Measurements from ENCODE around the gene CGAS.

Gene CGAS

DNA sequence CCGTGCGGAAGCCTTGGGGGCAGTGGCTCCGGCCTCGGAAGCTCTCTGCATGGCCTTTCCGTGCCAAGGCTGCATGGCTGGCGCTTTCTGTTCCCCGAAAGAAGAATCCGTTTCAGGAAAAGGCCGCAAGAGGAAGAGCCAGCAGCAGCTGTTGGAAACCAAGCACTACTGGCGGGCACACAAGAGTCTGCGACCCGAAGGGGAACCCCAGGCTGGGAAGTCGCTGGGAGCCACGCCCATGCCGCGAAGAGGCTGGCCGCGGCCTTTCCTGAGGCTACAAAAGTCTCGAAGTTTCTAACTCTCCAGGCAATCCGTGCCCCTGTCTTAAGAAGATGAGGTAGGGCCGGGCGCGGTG, at the start of gene CGAS:
Gene CGAS (minus strand): TSS at position 191 of the 355 bp plus-strand sequence. CDS start 116 bp downstream, at position 75.
- TF ChIP-seq, protein P1, sequence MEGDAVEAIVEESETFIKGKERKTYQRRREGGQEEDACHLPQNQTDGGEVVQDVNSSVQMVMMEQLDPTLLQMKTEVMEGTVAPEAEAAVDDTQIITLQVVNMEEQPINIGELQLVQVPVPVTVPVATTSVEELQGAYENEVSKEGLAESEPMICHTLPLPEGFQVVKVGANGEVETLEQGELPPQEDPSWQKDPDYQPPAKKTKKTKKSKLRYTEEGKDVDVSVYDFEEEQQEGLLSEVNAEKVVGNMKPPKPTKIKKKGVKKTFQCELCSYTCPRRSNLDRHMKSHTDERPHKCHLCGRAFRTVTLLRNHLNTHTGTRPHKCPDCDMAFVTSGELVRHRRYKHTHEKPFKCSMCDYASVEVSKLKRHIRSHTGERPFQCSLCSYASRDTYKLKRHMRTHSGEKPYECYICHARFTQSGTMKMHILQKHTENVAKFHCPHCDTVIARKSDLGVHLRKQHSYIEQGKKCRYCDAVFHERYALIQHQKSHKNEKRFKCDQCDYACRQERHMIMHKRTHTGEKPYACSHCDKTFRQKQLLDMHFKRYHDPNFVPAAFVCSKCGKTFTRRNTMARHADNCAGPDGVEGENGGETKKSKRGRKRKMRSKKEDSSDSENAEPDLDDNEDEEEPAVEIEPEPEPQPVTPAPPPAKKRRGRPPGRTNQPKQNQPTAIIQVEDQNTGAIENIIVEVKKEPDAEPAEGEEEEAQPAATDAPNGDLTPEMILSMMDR (IDR thresholded peaks at IDR 0.05) = no peak

DNA sequence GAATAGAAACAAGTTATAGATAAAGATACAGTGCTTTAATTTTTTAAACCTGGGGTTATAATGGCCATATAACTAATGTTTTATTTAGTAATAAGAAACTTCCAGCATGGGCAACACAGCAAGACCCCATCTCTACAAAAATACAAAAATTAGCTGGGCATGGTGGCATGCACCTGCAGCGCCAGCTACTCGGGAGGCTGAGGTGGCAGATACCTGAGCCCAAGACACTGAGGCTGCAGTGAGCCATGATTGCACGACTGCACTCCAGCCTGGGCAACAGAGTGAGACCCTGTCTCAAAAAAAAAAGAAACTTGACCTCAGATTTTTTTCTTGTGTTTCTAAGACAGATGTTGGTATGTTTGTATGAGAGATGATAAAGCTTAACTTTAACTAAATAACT, 45.8 kb upstream of the CGAS start:
- TF ChIP-seq, protein P1 (IDR thresholded peaks at IDR 0.05) = no peak

DNA sequence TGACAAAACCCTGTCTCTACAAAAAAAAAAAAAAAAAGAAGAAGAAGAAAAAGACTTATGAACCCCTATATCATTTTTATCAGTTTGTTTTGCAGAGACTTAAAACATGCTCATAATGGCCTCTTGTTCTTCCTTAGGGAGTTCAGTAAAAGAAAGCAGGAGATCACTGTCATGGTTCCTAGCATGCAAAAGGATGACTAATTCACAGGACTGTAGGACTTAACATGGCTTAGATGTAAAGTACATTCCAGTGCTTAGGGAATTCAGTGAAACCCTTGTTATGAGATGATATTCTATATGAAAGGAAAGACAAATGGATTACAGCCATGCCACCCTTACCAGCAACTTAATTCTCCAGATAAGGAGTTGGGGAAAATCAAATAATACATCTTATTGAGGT, 39.3 kb upstream of the CGAS start:
- TF ChIP-seq, protein P1 (IDR thresholded peaks at IDR 0.05) = no peak

DNA sequence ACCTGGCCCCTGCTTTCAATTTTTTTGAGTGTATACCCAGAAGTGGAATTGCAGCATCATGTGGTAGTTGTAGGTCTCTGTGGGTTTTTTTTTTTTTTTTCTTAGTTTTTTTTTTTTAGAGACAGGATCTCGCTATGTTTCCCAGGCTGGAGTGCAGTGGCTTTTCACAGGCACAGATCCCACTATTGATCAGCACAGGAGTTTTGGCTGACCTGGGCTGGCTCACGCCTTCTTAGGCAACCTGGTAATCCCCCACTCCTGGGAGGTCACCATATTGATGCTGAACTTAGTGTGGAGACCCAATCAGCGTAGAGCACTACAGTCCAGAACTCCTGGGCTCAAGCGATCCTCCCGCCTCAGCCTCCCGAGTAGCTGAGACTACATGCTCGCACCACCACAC, 35.4 kb upstream of the CGAS start:
- TF ChIP-seq, protein P1 (IDR thresholded peaks at IDR 0.05) = no peak

DNA sequence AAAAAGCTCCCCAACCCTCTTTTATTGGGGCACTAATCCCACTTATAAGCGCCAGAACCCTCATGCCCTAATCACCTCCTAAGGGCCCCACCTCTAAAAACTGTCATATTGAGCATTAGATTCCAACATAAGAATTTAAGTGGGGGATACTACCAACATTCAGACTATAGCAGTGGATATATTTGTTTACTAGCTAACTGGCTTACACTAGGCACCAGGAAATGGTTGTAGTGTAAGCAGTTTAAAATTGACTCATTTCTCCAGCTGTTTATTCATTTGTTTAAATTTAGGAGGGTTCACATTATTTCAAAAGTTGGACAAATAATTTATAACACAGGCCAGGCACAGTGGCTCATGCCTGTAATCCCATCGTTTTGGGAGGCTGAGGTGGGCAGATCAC, 32.3 kb upstream of the CGAS start:
- TF ChIP-seq, protein P1 (IDR thresholded peaks at IDR 0.05) = no peak

DNA sequence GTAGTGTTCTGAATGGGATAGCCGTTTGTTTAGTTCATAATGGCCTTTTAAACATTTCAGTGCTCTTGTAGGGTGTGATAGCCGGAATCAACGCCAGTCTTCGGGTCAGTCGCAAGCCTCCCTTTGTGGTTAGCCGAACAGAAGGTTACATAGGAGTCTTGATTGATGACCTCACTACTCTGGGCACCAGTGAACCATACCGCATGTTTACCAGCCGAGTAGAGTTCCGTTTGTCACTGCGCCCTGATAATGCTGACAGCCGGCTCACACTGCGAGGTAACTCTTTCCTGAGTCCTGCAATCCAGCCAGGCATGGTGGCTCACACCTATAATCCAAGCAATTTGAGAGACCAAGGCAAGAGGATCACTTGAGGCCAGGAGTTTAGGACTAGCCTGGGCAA, 29.9 kb upstream of the CGAS start:
- TF ChIP-seq, protein P1 (IDR thresholded peaks at IDR 0.05) = no peak

DNA sequence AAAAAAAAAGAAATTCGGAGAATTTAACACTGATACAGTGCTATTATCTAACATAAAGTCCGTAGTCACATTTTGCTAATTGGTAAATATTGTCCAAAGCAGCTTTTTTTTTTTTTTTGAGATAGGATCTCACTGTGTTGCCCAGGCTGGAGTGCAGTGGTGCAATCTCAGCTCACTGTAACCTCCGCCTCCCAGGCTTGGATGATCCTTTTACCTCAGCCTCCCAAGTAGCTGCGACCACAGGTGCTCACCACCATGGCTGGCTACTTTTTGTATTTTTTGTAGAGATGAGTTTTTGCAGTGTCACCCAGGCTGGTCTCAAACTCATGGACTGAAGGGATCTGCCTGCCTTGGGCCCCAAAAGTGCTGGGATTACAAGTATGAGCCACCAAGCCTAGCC, 25.3 kb upstream of the CGAS start:
- TF ChIP-seq, protein P1 (IDR thresholded peaks at IDR 0.05) = no peak

DNA sequence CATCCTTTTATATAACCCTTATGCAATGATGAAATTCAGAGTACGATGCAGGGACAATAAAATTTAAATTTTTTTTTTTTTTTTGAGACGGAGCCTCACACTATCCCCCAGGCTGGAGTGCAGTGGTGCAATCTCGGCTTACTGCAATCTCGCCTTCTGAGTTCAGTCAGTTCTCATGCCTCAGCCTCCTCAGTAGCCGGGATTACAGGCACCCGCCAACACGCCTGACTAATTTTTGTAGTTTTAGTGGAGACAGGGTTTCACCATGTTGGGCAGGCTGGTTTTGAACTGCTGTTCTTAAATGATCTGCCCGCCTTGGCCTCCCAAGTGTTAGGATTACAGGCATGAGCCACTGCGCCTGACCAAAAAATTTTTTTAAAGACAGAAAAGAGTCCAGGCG, 24.6 kb upstream of the CGAS start:
- TF ChIP-seq, protein P1 (IDR thresholded peaks at IDR 0.05) = no peak

All from LNCAP (cell line).